ENCODE measurements around the gene DENND5A.

Gene DENND5A

GRCh38 chr11:9092853-9093778 is 172.0 kb downstream of the DENND5A start:
- H3K36me3 Mint-ChIP-seq (ENCODE audit: low read depth) = no peaks in the 10 kb centered on the region
- peaks cover 47% of the 10 kb centered on the region for H3K27me3 Mint-ChIP-seq (ENCODE audit: low read depth)
- H3K27ac Mint-ChIP-seq = peak overlapping the region in 1 of 3 experiments; percentile 7
- TF ChIP-seq, protein P1, sequence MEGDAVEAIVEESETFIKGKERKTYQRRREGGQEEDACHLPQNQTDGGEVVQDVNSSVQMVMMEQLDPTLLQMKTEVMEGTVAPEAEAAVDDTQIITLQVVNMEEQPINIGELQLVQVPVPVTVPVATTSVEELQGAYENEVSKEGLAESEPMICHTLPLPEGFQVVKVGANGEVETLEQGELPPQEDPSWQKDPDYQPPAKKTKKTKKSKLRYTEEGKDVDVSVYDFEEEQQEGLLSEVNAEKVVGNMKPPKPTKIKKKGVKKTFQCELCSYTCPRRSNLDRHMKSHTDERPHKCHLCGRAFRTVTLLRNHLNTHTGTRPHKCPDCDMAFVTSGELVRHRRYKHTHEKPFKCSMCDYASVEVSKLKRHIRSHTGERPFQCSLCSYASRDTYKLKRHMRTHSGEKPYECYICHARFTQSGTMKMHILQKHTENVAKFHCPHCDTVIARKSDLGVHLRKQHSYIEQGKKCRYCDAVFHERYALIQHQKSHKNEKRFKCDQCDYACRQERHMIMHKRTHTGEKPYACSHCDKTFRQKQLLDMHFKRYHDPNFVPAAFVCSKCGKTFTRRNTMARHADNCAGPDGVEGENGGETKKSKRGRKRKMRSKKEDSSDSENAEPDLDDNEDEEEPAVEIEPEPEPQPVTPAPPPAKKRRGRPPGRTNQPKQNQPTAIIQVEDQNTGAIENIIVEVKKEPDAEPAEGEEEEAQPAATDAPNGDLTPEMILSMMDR (IDR thresholded peaks at IDR 0.05; ENCODE audit: unreplicated experiment in 3 of 3) = no peak
- no peaks in the 10 kb centered on the region for H3K9me3 Mint-ChIP-seq
- peaks cover 18% of the 10 kb centered on the region for H3K4me1 Mint-ChIP-seq
- peak overlapping the region; percentile 68 to 76 (median 70) for H3K4me3 Mint-ChIP-seq

- H3K9me3 Mint-ChIP-seq = no peaks in the 10 kb centered on the region
- H3K4me3 Mint-ChIP-seq = peak overlapping the region; percentile 68 to 76 (median 70)
- H3K27ac Mint-ChIP-seq = no peak overlapping the region
- peaks cover 51% of the 10 kb centered on the region for H3K27me3 Mint-ChIP-seq (ENCODE audit: low read depth)
- TF ChIP-seq, protein P1 (IDR thresholded peaks at IDR 0.05; ENCODE audit: unreplicated experiment in 3 of 3) = no peak
- H3K36me3 Mint-ChIP-seq (ENCODE audit: low read depth) = no peaks in the 10 kb centered on the region
- peaks cover 18% of the 10 kb centered on the region for H3K4me1 Mint-ChIP-seq
Measured at GRCh38 chr11:9092072-9092471, 173.1 kb downstream of the DENND5A start.

DNA sequence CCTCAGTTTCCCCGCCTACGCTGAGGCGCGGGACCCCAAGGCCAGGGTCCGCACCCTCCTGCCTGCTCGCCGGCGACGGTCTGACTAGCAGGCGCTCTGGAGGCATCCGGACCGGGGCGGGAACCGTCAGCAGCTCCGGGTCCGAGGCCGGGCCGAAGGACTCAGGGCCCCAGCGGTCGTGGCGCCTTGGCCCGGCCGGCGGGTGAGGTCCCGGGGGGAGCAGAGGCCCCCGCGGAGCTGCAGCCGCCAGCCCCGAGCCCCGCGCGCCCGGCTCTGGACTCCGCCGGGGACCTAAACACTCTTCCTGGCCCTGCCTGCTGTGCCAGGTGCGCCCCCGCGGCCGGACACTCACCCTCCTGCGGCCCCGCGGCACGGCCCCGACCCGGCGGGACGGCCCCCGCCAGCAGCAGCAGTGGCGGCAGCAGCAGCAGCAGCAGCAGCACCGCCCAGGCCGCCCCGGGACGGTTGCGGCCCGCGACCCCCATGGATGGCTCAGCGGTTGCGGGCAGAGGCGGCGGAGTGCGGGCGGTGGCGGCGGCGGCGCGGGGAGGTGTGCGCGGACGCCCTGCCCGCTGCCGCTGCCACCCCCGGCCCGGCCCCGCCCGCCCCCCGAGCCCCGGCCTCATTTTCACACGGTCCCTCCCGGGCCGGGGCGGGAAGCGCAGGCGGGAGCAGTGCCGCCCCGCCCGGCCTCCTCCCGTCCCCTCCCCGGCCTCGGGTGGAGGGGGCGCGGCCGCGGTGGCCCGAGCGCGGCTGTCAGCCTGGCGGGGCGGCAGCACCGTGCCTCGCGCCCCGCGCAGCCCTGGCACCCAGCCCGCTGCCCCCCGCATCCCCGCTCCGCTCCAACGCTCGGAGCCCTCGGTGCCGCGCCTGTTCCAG is 173.9 kb downstream of the DENND5A start, which contains the start of gene SCUBE2:
Gene SCUBE2 (minus strand): TSS at position 556 of the 879 bp plus-strand sequence. CDS start 71 bp downstream, at position 485.
- H3K4me1 Mint-ChIP-seq = peaks cover 18% of the 10 kb centered on the region
- no peaks in the 10 kb centered on the region for H3K36me3 Mint-ChIP-seq (ENCODE audit: low read depth)
- H3K9me3 Mint-ChIP-seq = no peaks in the 10 kb centered on the region
- H3K27ac Mint-ChIP-seq = peak within 1 kb of the TSS in 1 of 3 experiments; percentile 4
- peaks cover 50% of the 10 kb centered on the region for H3K27me3 Mint-ChIP-seq (ENCODE audit: low read depth)
- TF ChIP-seq, protein P1 (IDR thresholded peaks at IDR 0.05; ENCODE audit: unreplicated experiment in 3 of 3) = no peak
- peak within 1 kb of the TSS; percentile 79 to 88 (median 85) for H3K4me3 Mint-ChIP-seq

DNA sequence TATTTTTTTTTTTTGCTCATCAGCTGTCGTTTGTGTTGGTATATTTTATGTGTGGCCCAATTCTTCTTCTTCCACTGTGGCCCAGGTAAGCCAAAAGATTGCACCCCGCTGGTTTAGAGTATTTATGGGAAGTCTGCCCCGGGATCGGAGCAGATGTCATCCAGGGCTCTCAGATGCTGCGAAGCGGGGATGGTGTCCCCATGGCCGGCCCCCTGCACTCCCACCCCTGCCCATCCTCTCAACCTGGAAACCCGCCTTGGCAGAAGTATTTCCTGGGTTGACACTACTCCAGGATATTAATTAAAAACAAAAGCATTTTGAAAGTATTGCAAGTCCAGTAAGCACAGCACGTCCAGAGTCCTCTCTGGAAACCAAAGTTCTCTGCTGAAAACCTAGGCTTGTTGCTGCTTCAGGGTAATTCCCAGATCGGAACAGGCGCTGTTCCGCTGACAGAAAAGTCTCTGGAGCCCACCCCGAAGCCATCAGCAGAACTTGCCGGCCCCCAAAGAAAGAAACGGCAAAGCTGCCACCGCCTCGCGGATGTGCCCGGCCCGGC is 174.6 kb downstream of the DENND5A start:
- no peak overlapping the region for H3K27ac Mint-ChIP-seq
- TF ChIP-seq, protein P1 (IDR thresholded peaks at IDR 0.05; ENCODE audit: unreplicated experiment in 3 of 3) = no peak
- H3K4me3 Mint-ChIP-seq = peak overlapping the region; percentile 79 to 88 (median 85)
- peaks cover 18% of the 10 kb centered on the region for H3K4me1 Mint-ChIP-seq
- H3K9me3 Mint-ChIP-seq = no peaks in the 10 kb centered on the region
- peaks cover 50% of the 10 kb centered on the region for H3K27me3 Mint-ChIP-seq (ENCODE audit: low read depth)
- no peaks in the 10 kb centered on the region for H3K36me3 Mint-ChIP-seq (ENCODE audit: low read depth)

- TF ChIP-seq, protein P1 (IDR thresholded peaks at IDR 0.05; ENCODE audit: unreplicated experiment in 3 of 3) = no peak
- Mint-ChIP-seq H3K4me1 (peaks cover 18% of the 10 kb centered on the region), H3K27ac (no peak overlapping the region), H3K27me3 (ENCODE audit: low read depth) (peaks cover 50% of the 10 kb centered on the region), H3K36me3 (ENCODE audit: low read depth) (no peaks in the 10 kb centered on the region), H3K4me3 (peak overlapping the region in 2 of 3 experiments; percentile 34 to 88), H3K9me3 (no peaks in the 10 kb centered on the region)
Measured at GRCh38 chr11:9089636-9090035, 175.5 kb downstream of the DENND5A start.
